CD4-positive, alpha-beta T cell treated with Interleukin-15 for 4 hours (primary cell): Measurements from ENCODE around the gene VGLL3.
"Not testable (repeated sequence)": the region's sequence is repeated elsewhere in the genome, so short reads cannot be mapped to it uniquely, and the experiment has no call there.

ENCODE experiments used
- DNase-seq: peaks from one replicate; pipeline ENCODE4 v3.0.0-alpha.2; 2020; ENCODE audit warnings: low spot score

VGLL3 gene, protein sequence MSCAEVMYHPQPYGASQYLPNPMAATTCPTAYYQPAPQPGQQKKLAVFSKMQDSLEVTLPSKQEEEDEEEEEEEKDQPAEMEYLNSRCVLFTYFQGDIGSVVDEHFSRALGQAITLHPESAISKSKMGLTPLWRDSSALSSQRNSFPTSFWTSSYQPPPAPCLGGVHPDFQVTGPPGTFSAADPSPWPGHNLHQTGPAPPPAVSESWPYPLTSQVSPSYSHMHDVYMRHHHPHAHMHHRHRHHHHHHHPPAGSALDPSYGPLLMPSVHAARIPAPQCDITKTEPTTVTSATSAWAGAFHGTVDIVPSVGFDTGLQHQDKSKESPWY

DNA sequence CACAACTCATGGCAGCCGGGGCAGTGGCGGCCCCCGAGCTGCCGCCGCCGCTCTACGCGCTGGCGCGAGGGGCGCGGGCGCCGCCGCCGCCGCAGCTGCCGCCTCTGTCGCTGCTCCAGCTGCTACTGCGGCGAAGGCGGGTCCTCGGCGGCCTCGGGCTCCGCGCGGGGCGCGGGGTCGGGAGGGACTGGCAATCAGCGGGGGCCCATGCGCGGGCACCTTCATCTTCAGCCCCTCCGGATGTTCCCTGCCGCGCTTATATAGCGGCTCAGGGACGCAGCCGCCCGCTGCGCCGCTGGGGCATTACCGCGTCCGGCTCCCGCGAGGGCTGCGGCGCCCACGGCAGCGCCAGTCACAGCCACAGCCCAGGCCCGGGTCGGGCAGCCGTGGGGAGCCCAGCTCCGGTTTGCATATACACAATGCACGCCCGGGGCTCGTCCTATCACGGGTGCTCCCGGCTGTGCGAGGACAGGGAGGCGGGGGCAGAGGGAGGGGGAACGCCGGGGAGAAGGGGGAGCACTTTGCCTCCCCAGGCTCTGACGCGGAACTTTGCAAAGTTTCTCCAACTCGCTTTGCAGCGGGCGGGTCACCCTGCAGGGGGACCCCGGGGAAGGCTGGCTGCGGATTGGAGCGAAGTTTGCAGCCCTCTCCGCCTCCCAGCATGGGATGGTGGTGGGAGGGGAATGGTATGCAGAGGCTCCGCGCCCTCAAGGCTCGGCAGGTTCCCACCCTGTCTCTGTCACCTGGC lies at the start of gene VGLL3:
Gene VGLL3, minus strand, starts transcription at position 416 of the 748 bp plus-strand sequence. Its CDS starts 406 bp downstream, at position 10.
- DNase-seq, result no peak

DNA sequence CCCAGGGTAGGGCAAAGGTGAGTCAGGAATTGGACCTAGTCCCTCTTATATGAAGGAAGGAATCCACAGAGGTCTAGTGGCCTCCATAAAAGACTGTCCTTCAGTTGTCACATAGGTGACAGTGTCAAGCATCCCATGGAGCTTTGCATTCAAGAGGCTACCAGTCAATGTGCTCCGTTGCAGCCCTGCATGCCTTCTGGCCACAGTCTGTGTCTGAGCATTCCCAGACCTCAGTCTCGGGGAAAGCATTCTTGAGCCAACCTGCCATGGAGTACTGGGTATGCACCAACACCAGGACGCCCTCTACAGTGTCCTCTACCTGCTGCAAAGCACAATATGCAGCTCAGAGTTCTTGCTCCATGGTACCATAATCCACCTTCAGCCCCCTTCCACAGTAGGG lies 46.7 kb upstream of the VGLL3 start:
- no peak for DNase-seq

DNA sequence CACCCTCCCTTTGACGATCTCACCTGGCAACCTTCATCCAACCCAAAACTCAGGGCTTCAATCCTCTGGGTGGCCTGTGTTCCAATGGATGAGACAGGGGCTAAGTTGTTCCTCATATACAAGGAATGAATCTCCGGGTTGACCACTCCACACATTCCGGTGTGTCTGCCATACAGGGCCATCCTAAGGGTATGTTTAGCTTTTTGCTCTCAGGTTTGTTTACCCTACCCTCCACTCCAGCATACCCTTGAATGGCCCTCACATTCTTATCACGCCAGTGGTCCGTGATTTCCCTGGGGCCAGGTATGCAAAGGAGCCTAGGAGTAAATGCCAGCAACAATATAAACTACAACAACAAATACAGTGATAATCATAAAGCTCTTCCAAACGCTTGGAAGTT lies 45.7 kb upstream of the VGLL3 start:
- DNase-seq, result no peak

DNA sequence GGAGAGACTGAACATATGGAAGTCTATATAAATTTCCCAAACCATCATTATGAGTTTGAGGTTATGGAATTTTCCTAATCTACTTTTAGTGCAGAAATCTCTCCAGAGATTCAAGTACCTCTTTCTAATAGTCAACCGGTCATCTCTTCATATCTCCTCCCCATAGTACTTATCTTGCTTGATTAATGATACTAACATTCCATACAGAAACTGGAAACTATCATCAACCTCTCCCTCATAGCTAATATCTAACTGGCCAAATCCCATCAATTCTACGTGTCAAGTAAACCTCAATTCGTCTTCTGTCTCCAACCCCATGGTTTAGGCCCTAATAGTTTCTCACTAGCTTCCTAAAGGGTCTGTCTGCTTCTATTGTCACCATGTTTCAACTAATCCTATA lies 44.4 kb upstream of the VGLL3 start:
- no peak for DNase-seq

DNA sequence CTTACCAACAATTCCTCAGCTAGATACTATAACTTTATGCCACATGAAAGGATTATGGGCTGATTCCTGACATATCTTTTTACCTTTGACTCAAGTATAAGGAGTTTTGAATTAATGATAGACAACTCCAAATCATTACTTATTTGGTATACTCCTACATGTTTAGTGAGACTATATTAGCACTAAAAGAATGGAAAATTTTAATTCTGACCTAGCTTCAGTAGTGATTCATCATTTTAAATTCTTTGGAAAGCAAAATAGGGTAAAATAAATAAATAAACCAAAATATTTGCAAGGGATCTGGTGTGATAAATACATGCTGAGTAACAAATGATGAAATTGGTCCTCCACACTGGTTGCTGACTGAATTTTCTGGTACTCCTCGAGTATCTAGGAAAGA lies 42.3 kb upstream of the VGLL3 start:
- no peak for DNase-seq

DNA sequence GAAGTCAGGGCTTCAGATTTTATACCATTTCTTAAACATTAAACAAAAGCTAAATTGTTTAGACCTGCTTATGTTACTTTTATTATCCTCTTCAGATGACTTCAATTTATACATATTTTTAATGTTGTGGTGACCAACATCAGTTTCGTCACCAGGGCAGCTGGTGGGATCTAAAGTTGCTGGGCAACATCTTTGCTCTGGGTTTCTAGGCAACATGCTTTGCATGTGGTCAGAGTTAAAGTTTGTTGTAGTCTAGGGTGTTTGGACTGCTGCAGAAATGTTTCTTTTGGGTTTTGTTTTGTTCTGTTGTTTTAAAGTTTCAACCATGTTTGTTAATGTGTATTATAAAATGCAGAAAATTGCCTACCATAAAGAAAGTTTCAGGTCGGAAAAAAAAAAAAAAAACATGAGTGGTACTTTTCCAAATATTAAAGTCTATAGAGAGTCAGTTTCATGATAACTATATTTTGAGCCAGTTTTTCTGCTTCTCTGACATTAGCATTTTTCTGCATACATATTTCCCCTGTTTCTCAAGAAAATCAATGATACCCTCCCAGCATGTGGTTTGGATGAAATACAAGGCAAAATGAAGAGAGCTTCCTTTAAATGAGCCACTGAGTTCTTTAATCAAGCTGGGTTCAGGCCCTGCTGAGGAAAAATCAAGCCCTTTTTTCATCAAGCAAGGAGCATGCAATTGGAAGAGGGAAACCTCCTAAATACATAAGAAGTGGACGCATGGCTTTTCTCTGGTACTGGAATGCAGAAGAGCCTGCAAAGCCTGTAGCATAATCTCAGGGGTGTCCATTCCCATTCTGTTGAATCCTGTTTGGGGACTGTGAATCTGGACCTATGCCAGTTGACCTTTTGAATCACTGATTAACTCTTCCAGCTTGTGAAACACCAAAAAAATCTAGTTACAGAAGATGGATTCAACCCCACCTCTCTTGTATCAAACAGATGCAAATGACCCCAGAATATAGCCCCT lies 35.0 kb upstream of the VGLL3 start:
- DNase-seq, result no peak

DNA sequence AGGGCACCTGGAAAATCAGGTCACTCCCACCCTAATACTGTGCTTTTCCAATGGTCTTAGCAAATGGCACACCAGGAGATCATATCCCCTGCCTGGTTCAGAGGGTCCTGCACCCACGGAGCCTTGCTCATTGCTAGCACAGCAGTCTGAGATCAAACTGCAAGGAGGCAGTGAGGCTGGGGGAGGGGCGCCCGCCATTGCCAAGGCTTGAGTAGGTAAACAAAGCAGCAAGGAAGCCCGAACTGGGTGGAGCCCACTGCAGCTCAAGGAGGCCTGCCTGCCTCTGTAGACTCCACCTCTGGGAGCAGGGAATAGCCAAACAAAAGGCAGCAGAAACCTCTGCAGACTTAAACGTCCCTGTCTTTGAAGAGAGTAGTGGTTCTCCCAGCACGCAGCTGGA lies 26.4 kb upstream of the VGLL3 start:
- DNase-seq, result not testable (repeated sequence)

DNA sequence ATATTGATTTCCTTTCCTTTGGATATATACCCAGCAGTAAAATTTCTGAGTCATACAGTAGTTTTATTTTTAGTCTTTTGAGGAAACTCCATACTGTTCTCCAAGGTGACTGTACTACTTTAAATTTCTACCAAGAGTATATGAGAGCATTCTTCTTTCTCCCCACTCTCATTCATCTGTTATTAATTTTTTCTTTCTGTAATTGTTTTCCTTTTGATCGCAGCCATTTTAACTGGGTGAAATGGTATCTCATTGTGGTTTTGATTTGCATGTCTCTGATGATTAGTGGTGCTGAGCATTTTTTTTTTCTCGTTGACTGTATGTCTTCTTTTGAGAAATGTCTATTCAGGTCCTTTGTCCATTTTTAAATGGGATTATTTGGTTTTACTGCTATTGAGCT lies 18.3 kb upstream of the VGLL3 start:
- no peak for DNase-seq

DNA sequence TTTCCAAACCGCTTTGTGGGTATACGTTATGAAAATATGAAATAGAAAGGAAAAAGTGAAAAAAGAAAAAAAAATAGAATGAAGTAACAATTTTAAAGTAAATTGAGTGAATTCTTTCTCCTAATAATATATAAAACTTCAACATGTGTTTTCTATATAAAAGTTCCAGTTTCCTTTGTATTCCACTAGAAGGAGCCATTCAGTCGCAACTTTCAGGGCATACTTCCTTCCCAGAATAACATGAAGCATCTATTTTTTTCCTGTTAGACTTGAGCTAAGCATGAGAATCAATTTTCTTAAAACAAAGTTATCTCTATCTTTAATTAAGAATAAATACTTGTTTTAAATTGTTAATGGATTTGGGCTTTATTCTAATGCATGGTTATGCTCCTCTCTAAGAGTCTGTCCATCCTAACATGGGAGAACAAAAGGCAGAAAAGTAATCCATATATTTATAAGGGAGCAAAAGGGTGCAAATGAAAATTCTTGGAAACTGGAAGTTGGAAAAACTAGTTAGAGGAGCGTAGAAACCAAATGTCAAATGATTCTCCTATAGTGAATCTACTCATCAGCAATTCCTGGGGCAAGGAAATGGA lies 16.0 kb upstream of the VGLL3 start:
- no peak for DNase-seq

DNA sequence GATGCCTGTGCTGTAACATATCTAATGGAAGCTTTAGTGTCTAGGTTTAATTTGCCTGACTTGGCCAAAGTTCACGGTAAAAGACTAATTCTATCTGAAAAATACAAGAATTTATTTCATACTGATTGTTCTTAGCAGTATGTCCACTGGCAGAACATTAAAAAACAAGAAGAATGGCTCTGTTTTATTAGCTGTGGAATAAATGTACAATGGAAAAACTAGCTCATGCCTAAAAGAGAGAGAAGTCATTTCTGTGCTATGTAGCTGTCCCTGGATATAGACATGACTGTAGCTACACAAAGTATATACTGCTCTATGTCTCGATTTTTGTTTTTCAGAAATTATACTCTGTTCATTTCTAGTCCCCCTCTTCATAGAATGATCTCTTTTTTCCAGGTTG lies 13.9 kb upstream of the VGLL3 start:
- no peak for DNase-seq

DNA sequence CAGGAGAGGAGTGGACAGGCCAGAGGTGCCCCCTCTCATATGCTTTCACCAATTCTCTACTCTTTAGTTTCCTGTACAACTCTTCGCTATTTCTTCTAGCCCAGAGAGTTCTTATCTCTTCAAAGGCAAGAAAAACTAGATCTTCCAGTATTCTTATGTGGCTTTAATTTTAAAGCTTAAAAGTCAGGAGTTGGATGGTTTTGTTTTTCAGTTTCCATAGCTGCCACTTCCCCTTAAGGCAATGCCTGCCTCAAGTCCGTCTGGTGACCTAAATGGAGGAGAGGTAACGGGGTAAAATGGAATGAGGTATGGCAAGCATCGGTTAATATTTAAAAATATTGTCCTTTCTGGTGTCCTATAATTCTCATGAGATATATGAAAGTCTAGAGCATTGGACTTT lies 11.4 kb upstream of the VGLL3 start:
- DNase-seq, result no peak

DNA sequence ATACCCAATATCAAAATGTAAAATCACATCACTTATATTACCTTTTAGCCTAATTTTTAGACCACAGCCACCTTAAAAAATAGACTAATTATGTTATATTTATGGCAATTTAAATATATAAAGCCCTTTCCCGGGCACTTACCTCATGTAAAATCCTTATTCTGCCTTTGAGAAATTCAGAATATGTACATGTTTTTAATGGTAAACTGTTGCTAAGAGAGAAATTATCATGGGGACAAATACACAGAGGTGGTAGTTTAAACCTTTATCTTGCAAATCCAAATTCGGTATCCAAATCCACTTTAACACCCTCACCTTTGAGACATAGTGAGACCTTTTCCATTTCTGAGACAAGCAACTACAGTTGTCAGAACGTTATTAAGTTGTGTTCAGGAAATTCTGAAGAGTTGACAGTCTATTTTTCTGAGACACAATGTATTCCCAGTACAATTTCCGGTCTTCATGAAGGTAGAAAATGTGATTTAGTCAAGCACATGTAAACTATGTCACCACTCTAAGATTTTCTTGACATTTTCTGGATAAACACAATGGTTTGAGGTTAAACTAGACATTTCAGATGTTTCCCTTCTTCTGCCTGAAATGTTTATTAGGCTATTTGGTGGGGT lies 10.6 kb upstream of the VGLL3 start:
- DNase-seq, result no peak

DNA sequence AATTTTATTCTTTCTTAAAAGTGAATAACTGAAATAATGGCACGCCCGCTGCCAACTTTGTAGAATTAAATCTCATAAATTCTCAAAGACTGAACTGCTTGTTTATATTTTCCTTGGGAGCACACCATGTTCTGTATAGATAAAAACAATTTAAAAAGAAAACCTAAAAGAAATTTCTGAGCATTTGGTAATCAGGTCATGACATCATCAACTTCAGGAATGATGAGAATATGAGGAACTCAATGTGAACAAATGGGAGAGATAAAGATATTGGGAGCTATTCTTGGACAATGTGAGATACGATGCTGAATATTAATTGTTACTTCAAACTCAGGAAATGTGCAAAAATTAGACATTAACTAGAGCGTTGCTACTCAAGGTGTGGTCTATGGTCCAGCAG lies 10.0 kb upstream of the VGLL3 start:
- no peak for DNase-seq

DNA sequence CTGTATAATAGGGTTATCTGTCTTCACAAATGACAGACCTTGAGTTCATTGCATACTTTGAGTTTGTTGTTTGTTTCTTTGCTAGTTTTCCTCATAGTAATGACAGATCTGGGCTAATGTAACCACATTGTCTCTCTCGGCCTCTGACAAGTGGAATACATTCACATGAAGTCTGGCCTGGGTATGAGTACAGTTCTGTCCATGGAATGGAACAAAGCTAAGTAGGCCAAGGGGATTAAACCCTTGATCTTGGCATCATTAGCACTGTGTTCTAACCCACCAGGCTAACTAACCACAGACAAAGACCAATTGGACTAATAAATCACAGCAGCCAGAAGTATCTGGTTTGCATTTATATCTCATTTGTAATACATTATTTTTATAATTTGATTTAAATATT lies 7.6 kb upstream of the VGLL3 start:
- DNase-seq, result no peak

DNA sequence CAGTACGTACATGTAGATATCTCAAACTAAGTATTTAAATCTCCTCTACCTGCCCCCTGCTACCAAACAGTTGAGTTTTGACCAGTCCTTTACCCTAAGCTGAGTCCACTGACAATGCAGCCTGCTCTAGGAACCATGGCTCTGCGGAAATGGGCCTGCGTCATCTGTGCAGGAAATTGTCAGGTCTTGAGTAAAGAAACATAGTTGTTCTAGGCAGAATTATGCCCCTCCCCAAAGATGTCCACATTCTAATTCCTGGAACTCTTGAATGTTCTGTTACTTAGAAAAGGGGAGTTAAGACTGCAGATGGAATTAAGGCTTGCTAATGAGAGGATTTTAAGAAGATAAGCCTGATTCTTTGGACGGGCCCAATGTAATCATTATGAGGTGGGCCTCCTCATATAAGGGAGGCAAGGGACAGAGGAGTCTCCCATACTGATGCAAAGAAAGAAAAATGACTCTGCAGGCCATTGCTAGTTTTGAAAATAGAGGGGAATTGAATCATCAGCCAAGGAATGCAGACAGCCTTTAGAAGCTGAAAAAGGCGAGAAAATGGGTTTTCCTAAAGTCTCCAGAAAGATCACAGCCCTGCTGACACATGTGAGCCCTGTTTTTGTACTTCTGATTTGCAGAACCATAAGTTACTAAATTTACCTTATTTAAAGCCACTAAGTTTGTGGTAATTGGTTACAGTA lies 5.5 kb upstream of the VGLL3 start:
- no peak for DNase-seq

DNA sequence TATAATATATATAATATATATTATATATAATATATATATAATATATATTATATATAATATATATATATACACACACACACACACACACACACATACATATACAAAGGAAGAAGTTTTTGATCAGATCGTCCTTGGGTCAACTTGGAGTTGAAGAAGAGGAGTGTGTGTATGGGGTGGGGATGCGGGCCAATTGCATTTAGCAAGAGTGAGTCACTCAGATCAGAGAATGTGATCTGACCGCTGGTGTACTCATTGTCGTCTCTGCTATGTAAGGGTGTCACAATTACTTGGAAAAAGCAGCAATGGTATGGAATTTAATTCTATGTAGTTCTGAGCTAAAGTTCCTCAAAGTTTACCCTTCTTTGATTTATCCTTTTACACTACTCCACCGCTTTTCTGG lies 4.6 kb upstream of the VGLL3 start:
- DNase-seq, result no peak

DNA sequence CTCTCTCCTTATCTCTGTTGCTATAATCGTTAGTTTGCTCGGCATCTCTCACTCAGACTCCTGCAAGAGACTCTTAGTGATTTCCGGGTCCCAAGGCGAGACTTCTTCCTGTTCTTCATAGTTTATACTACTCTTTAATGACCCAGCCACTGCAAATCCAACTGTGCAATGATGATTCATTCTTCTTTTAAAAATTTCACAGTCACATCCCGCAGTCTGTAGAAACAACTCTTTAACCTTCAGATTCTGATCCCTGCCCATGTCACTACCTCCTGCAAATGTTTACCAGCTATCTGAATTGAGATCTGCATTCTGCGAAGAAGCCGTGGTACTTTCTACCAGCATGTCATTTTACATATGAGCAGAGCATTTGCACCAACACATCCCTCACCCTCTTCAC lies 2.8 kb upstream of the VGLL3 start:
- DNase-seq, result no peak

DNA sequence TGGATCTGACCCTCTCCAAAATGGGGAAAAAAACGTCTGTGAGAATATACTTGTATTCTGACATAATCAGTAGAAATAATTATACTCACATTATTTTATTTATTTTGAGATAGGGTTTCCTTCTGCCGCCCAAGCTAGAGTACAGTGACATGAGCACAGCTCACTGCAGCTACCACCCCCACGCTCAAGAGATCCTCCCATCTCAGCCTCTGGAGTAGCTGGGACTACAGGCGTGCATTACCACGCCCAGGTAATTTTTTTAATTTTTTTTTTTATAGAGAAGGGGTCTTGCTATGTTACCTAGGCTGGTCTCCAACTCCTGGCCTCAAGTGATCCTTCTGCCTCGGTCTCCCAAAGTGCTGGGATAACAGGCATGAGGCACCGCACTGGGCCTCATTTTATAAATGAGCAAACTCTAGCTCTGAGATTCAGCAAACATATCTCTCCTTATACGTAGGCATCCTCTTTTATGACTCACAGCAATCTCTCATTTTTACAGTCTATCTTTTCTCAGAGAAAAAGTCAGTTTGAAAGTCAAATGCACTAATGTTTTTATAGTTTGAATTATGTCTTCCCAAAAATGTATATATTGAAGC lies 989 bp upstream of the VGLL3 start:
- no peak for DNase-seq

DNA sequence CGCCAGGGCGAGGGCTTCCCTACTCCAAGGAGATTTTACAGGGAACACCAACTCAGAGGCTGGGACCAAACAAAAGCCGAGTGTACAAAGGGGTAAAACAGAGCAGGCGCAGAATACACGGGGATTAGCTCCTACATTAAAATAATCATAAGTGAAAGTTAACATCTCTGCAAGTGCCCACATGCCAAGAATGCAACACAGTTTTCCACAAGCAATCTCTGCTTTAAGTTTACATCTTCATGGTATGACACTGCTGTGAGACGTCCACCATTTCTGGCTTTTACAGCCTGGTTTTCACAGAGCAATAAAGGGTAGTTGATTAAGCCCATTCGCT lies 500 bp upstream of the VGLL3 start:
- no peak for DNase-seq

DNA sequence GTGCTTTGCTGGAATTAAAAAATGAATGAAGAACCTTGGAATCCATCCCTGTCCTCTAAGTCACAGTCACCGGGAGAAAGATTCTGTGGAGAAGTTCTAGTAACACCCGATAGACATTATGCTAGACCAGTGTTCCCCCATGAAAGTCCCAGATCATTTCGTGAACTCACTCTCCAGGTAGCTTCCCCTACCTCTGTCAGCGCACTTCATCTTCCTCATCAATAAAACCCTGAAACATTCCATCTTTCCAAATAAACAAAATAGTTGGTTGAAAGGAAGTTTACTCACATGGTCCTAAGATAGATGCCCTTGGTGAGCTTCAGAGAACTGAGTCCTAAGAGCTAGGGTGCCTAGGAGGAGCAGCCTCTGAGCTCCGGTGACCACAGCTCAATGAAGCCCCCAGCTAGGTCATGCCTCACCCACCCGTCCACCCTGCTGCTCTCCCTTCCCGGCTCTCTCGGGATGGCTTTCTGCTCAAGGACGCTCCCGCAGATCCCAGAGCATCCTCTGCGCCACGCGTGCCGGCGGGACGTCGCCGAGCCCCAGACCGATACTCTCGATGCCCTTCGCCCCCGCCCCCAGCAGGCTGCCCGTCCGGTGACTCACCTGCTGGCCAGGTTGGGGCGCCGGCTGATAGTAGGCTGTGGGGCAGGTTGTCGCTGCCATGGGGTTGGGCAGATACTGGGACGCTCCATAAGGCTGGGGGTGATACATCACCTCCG lies 776 bp downstream of the VGLL3 start:
- no peak for DNase-seq
